Measurements from ENCODE around the gene HTRA3.

HTRA3 gene

DNA sequence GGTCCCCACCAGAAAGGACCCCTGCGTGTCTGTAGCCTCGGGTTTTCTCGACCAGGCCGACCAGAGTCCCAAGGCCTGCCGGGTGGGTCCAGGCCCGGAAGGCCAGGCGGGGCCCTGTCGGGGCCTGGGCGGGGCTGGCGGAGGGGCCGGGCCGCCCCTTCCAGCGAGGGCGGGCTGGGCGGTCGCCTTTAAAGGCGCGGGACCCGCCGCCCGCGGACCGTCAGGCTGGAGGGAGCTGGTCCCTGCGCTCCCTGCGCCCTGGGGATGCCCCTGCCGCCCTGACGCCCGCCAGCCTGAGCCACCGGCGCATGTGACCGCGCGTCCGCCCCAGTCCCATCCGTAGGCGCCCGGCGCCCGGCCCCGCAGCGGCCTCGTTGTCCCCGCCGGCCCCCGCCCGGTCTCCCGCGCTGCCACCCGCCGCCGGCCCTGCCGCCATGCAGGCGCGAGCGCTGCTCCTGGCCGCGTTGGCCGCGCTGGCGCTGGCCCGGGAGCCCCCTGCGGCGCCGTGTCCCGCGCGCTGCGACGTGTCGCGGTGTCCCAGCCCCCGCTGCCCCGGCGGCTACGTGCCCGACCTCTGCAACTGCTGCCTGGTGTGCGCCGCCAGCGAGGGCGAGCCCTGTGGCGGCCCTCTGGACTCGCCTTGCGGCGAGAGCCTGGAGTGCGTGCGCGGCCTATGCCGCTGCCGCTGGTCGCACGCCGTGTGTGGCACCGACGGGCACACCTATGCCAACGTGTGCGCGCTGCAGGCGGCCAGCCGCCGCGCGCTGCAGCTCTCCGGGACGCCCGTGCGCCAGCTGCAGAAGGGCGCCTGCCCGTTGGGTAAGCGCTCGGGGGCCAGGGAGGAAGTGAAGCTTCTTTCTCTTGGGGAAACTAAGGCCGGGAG, at the start of gene HTRA3:
Gene HTRA3 (plus strand): TSS at position 220 of the 883 bp plus-strand sequence. CDS start 215 bp downstream, at position 435.
- peak; percentile 19 for DNase-seq

DNA sequence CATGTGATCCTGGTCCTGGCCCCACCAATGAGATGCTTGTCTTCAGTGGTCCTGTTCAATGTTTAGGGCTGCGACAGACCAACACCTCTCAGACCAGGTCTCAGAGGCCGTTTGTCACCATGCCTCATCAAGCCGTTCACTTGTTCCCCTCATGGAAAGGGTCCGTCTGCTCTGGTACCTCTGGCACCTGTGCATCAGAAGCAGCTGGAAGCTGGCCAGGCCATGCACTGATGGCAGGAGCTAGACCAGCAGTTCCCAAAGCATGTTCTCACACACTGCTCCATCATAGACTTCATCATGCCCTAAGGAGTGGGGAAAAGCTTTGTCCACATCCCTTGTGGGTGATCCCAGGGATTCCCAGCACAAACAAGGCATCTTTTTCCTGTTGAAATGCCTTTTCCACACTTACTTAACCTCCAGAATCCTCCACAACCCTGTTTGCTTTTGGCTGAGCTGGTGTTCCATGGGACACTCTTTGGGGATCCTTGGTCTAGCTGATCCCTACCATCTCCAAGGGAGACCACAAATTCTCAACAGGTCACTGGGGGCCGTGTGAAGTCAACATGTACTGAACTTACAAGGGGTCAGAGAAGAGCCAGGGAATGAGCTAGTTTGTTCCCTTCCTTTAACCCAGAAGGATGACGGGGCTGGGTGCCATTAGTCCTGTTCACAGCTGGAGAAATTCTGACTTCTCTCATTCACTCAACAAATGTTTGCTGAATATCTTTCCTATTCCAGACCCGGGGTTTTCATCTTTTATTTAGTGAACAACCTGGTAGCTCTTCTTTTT, 48.7 kb upstream of the HTRA3 start:
- DNase-seq: peak; percentile 75

DNA sequence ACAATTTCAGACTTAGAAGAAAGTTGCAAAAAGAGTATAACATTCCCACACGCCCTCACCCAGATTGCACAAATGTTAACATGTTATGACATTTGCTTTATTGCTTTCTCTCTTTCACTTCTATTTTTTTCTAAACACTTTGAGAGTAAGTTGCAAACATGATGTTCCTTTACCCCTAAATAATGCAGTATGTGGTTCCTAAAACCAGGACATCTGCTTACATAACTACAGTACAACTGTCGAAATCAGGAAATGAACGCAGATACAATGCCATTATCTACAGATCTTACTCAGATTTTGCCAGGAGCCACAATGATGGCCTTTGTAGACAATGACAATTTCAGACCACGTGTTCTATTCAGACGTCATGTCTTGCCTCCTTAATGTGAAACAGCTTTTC, 48.1 kb upstream of the HTRA3 start:
- peak; percentile 100 for DNase-seq

DNA sequence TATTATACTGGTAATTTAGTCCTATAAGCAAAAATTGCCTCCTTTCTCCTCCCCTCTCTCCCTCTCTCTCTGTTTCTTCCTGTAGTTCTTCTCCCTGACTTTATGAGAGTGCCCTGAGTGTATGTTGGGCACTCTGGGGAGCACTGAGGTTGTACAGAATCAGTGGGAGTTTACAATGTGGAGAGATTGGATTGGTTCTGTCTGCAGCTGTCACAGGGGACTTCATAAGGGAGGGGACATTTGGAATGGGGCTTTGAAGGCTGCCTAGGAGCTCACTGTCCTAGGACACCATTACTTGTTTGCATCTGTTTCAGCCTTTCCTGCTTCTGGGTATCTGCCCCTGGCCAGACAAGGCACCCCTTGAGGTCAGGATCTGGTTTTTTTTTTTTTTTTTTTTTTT, 47.6 kb upstream of the HTRA3 start:
- DNase-seq: no peak

DNA sequence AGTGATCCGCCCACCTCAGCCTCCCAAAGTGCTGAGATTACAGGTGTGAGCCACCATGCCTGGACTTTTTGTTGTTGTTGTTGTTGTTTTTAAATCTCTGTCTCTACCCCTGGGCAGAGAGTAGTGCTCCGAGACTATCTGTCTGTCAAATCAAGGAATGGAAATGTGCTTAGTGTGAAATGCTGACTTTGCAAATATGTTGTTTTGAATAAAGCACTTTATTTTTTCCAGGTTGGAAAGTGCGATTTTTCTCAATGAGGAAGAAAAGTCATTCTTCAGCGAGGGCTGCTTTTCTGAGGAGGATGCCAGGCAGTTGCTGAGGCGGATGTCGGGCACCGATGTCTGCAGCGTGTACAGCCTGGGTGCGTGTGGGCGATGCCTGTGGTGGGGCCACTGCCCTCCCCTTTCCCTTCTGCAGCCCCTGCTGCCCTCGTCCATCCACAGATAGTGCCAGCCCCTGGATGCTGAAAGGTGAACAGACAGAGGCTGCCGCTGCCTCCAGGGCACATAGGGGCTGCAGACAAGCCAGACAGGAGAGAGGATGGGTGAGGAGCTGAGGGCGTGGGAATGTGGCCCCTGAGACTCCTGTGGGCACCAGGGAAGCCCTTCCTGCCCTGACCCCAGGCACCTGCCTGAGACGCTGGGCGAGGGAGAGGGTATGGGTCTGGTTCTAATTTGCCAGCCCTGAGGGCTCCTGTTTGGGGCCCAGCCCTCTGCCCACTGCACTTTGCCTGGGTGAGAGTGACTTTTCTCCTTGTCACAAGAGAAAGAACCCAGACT, 46.8 kb upstream of the HTRA3 start:
- no peak for DNase-seq

DNA sequence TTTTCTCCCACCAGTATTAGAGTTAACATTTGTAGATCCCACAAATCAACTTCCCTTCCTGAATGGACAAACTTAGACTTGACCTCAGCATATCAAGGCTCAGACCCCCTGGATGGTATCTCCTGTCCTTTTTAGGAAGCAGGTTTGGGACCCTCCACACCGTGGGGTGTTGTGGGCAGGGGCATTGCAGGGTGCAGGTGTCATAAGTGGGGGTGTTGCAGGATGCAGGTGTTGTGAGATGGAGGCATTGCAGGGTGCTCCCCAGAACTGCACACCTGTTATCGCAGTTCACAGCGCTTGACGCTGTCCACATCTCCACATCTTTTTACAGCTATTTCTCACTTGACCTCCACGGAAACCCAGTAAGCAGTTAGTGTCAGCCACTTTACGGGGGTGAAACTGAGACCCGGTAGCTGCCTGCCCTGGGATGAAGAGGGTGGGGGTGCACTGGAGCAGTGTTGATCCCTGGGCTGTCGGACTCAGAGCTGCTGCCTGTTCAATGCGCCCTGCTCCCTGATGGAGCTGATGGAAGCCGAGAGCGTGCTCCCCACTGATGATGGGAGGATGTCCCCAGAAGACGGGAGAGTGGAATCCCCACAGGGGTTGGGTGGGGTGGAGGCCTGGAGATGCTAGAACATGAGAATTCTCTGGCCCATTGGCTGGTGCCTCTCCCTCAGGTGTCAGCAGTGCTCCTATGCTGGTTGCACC, 45.1 kb upstream of the HTRA3 start:
- DNase-seq: no peak

DNA sequence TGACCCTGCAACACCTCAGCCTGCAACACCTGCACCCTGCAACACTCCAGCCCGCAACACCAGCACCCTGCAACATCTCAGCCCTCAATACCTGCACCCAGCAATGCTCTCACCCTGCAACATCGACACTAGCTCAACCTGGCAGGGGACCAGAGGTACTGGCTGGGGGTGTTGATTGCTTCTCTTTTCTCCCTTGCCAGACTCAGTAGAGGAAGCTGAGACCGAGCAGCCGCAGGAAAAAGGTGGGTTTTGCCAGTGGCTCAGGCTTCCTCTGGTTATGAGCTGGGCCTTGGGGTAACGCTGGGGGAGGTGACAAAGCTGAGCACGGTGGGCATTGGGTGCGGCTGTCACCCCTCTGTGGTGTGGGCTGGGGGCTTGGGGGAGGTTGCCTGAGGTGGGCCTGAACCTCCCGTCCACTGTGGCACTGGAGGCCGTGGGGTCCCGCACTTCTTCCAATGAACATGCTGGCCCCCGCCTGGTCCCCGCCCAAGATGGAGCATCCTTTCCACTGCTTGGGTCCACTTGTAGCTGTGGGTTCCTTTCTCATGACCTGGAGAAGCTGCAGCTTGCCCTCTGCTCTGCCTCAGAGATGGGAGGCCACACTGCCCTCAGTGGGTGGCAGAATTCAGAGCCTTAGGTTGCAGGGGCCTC, 44.5 kb upstream of the HTRA3 start:
- no peak for DNase-seq

DNA sequence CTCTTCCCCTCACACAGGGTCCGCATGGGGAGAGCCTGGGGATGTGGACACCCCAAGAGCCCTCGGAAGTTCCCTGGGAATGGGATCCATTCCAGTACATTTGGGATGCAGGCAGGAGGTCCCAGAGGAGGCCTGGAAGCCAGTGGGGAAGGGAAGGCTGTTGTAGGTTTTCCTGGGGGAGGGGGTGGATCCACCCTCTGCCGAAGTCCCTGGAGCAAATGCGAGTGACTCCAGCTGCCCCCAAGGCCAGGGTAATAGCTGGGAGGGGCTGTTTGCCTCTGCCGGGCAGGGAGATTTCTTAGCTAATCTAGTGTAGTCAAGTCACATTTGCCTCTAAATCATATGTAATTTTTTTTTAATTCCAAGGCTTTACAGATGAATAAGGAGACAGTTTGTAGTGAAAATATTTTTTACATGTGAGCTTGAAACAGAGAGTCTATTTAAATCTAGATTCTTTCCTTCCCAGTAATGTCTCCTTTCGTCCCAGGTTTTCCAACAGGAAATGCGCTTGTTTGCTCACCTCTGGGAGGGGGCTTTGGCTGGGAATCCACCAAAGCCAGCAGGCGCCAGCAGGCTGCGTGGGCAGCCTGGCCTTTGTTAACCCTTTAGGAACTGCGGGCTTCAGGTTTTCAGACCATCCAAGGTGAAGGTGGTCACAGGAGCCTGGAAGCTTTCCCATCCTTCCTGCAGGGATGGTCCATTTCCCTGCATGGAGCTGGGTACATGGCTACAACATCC, 43.7 kb upstream of the HTRA3 start:
- DNase-seq: no peak

DNA sequence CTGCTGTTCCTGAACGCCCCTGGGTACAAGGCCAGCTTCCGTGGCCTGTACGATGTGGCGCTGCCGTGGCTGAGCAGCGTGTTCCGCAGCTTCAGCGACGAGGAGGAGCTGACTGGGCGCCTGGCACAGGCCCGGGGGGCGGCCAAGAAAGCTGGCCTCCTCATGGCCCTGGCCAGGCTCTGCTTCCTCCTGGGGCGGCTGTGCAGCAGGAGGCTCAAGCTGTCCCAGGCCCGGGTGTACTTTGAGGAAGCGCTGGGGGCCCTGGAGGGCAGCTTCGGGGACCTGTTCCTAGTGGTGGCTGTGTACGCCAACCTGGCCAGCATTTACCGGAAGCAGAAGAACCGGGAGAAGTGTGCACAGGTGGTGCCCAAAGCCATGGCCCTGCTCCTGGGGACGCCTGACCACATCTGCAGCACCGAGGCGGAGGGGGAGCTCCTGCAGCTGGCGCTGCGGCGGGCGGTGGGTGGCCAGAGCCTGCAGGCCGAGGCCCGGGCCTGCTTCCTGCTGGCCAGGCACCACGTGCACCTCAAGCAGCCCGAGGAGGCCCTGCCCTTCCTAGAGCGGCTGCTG, 42.3 kb upstream of the HTRA3 start:
- no peak for DNase-seq

DNA sequence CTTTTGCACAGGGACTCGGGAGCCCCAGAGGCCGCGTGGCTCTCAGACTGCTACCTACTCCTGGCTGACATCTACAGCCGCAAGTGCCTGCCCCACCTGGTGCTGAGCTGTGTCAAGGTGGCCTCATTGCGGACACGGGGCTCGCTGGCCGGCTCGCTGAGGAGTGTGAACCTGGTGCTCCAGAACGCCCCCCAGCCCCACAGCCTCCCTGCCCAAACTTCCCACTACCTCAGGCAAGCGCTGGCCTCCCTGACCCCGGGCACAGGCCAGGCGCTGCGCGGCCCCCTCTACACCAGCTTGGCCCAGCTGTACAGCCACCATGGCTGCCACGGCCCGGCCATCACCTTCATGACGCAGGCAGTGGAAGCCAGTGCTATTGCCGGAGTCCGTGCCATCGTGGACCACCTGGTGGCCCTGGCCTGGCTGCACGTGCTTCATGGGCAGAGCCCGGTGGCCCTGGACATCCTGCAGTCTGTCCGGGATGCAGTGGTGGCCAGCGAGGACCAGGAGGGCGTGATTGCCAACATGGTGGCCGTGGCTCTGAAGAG, 41.7 kb upstream of the HTRA3 start:
- DNase-seq: no peak

DNA sequence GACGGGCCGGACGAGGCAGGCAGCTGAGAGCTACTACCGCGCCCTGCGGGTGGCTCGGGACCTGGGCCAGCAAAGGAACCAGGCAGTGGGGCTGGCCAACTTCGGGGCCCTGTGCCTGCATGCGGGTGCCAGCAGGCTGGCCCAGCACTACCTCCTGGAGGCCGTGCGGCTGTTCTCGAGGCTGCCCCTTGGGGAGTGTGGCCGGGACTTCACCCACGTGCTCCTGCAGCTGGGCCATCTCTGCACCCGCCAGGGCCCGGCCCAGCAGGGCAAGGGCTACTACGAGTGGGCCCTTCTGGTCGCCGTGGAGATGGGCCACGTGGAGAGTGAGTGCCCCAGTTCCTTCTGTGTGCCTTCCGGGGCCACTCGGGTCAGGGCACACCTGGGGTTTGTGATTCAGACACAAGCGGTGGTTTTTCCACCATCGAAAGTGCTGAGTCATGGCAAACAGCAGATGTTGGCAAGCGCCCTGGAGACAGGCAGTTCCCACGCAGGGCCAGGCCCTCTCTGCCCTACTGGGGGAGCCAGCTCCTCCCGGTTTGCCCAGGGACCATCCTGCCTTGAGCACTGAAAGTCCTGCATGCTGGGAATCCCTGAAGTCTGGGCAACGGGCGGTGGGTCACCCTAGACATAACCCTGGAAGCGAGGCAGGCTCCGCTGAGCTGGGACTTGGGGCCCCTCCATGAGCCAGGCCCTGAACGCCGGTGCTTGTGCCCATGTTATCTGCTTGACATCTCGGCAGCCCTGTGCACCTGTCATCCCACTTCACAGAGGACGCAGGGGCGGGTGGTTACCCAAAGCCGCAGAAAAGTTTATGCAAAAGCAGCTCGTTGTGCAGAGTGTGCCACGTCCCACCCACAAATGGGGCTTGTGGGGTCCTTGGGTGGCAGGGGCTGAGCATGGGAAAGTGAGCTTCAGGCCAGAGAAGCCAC, 41.0 kb upstream of the HTRA3 start:
- DNase-seq: peak; percentile 74

DNA sequence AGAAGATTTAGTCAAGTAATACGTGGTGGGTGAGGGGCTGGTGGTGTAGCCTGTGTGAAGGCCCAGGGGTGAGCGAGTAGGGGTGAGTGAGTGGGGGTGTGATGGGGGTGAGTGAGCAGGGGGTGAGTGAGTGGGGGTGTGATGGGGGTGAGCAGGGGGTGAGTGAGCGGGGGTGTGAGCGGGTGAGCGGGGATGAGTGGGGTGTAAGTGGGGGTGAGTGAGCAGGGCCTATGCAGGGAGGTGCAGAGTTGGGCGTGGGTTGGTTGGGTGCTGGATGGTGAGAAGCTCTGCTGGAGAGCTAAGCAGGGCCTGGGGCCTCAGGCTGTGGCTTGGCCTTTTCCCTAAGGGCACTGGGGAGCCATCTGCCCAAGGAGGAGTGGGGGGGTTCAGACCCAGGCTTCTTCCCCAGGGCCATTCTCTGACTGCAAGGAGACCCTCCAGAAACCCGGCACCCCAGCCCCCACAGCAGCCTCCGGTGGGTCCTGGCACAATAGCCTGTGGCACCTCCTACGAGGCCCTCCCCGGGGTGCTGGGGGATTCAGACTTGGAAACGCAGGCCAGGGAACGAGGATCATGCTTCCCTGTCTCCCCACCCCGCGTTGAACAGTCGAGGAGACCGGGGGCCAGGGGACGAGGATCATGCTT, 40.1 kb upstream of the HTRA3 start:
- DNase-seq: no peak

DNA sequence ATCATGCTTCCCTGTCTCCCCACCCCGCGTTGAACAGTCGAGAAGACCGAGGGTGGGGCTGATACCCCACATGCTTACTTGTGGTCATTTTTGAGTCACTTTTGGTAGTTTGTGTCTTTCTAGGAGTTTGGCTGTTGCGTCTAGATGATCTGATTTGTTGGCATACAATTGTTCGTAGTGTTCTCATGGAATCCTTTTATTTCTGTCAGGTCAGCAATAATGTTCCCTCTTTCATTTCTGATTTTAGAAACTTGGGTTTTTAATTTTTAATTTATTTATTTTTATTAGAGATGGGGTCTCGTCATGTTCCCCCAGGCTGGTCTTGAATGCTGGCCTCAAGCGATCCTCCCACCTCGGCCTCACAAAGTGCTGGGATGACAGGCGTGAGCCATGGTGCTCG, 39.5 kb upstream of the HTRA3 start:
- no peak for DNase-seq

DNA sequence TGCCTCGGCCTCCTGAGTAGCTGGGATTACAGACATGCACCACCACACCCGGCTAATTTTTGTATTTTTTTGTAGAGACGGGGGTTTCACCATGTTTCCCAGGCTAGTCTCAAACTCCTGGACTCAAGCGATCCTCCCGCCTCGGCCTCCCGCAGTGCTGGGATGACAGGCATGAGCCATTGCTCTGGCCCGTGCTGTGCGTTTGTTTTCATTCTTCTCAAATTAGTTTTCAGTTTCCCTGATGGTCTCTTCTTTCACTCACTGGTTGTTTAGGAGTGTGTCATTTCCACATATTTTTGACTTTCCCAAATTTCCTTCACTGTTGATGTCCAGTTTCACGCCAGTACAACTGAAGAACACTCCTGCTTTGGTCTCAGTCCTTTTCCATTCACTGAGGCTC, 38.7 kb upstream of the HTRA3 start:
- no peak for DNase-seq

DNA sequence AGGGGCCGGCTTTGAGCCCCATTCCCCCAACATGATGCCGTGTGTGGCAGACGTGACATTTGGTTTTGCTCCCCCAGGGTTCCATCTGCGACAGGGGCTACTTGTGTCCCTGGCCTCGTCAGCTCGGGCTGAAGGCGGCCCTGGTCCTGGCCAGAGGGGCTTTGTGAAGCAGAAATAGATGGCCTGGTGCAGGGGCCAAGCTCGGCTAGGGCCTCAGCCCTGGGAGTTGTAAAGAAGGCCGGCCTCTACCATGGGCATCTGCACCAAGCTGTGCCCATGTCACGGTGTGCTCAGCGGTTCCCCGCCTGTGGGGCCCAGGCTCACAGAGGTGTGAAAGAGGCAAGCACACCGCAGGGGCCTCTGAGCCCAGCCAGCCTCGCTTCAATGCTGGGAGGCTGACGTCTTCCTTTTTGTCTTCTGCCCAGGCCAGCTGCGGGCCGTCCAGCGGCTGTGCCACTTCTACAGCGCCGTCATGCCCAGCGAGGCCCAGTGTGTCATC, 38.0 kb upstream of the HTRA3 start:
- DNase-seq: no peak

DNA sequence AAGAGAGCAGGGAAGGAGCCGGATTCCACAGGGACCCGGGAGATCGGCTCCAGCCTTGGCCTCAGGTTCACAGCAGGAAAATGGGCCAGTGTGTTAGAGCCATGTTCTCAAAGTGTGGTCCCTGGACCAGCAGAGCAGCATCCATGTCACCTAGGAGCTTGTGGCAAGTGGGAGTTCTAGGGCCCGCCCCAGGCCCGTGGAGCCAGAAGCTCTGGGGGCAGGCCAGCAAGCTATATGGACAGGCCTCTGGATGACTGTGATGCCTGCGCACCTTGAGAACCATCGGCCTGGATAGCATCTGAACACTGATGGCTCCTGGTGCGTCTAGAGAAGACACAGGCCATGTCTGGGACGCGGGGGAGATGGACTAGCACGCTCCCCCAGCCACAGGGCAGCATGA, 36.8 kb upstream of the HTRA3 start:
- DNase-seq: no peak

DNA sequence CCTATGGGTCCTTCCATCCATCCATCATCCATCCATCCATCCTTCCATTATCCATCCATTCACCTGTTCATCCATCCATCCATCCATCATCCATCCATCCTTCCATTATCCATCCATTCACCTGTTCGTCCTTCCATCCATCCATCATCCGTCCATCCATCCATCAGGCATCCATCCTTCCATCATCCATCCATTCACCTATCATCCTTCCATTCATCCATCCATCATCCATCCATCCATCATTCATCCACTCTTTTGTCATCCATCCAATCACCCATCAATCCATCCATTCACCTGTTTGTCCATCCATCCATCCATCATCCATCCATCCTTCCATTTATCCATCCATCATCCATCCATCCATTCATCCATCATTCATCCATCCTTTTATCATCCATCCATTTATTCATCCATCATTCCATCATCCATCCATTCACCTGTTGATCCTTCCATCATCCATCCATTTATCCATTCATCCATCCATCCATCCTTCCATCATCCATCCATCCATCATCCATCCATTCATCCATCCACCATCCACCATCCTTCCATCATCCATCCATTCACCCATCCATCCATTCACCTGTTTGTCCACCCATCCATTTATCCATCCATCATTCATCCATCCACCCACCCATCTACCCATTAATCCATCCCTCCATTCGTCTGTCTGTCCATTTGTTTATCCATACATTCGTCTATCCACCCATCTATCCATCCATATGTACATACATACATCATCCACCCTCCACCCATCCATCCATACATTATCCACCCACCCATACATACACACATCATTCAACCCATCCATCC, 35.7 kb upstream of the HTRA3 start:
- DNase-seq: no peak

DNA sequence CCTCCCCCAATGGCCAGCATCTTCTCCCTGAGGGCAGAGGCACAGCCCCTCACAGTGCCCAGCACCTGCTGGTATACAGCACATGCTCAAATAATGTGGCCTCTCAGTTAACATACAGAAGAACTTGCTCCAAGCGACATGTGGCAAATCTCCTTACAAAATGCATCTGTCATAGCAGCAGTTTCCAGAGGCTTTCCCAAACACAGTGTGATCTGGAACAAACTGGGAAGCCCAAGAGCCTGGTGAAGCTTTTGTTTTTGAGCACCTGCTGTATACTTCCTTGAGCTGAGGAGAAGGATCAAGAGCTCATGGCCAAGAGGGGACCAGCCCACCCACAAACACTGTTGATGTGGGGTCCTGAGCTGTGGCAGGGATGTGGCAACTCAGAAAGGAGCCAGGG, 34.8 kb upstream of the HTRA3 start:
- no peak for DNase-seq
